GM18526 (cell line): ENCODE measurements around the gene WASF3.

Experiments used
- POLR2A ChIP-seq: IDR thresholded peaks from 3 replicates; pipeline ENCODE4 v1.6.1; 2011; ENCODE audit not compliant: insufficient read length; ENCODE audit errors: extremely low read depth

WASF3 gene

DNA sequence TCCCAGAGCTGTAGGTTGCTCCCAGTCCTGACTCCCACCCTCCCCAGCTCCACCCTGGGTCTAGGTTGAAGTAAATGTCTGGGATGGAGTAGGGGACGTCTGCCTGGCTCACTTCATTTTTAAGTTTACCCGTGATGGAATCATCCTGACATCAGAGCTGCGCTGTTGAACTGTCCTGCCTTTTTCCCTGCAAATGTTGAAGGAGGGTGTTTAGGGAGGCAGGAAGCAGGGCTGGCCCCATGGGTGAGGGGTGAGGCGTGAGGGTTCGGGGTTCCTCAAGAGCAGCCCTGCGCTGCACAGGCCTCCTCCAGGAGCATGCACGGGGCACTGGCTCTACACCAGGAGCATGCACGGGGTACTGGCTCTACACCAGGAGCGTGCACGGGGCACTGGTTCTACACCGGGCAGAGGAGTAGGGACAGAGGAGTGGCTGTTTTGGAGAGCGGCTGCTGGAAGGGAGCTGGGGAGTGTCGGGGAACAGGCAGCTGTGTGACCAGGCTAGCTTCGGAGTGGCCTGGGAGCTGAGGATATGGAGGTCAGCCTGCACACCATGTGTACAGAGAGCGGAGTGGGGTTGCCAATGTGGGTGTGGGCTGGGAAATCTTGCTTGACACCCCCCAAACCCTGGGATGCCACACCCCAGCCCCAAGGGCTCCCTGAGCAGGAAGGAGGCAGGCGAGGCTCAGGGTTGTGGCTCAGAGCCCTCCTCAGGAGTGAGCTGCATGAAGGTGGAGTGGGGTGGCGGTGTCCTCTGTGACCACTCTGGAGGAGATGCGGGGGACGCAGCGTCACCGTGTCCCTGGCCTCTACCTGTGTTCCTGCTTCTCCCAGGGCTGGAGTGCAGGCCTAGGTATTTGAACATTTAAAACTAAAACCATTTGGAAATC lies 139.8 kb downstream of the WASF3 start:
- no peak for TF ChIP-seq POLR2A

DNA sequence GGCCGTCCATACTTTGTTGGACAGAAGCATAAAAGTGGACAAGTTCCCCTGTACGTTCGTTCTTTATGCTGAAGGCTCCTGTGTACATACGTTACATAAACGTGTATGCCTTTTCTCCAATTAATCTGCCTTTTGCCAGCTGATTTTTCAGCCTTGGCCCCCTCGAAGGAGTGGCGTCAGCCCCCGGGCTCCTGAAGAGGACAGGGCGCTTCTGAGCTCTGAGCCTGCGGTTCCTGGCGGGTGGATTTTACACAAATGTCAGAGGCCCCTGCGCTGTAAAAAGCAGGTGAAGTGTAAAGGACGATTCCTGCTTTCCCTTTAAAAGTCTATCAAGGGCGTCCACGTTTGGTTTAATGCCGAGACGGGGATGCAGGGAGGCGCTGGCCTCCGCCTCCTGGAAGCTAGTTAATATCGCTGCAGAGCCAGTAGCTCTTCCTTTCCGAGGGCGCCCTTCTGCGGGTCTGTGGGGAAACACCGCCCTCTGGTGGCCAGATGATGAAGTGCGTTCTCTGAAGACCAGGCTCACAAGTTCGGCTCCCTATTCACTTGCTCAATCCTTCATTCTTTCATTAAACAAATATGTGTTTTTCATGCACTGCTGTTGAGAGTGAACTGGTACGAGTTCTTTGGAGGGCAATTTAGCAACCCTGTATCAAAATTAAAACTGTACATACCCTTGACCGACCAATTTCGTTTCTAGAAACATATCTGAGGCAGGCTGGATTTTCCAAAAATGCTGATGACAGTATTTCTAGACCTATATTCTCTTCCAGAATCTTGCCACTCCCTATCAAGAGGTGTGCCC lies 141.1 kb downstream of the WASF3 start:
- TF ChIP-seq POLR2A, result no peak

DNA sequence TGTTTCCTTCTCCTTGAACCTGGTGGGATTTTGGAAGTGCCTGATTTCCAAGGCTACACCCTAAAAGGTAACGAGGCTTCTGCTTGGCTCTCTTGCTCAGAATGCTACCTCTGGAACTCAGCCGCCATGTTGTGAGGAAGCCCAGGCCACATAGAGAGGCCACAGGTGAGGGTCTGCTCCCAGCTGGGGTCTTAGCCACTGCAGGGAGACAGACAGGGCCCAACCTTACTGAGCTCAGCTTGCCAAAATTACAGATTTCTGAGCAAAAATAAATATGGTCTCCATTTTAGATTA lies 141.7 kb downstream of the WASF3 start:
- no peak for TF ChIP-seq POLR2A

DNA sequence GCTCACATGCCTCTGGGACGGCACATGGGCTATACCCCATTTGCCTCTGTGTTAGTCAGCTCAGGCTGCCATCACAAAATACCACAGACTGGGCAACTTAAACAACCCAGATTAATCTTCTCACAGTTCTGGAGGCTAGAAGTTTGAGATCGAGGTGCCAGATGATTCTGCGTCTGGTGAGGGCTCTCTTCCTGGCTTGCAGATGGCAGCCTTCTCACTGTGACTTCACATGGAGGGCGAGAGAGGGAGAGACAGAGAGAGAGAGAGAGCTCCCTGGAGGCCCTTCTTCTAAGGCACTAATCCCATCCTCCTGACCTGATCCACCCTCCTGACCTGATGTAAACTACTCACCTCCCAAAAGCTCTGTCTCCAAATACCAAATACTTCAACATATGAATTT lies 148.1 kb downstream of the WASF3 start:
- TF ChIP-seq POLR2A, result no peak

DNA sequence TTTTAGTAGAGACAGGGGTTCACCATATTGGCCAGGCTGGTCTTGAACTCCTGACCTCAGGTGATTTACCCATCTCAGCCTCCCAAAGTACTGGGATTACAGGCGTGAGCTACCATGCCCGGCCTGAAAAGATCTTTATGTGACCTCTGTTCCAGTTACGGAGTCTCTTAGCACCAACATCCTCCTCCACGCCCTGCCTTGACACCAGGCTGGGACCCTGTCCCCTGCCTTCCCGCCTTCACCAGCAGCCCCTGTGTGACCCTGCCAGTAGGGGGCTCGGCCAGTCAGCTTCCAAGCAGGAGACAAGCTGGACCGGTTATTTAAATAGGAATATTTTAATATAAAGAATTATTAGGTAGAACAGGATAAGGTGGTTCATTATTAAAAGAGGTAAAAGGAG lies 148.9 kb downstream of the WASF3 start:
- TF ChIP-seq POLR2A, result no peak

DNA sequence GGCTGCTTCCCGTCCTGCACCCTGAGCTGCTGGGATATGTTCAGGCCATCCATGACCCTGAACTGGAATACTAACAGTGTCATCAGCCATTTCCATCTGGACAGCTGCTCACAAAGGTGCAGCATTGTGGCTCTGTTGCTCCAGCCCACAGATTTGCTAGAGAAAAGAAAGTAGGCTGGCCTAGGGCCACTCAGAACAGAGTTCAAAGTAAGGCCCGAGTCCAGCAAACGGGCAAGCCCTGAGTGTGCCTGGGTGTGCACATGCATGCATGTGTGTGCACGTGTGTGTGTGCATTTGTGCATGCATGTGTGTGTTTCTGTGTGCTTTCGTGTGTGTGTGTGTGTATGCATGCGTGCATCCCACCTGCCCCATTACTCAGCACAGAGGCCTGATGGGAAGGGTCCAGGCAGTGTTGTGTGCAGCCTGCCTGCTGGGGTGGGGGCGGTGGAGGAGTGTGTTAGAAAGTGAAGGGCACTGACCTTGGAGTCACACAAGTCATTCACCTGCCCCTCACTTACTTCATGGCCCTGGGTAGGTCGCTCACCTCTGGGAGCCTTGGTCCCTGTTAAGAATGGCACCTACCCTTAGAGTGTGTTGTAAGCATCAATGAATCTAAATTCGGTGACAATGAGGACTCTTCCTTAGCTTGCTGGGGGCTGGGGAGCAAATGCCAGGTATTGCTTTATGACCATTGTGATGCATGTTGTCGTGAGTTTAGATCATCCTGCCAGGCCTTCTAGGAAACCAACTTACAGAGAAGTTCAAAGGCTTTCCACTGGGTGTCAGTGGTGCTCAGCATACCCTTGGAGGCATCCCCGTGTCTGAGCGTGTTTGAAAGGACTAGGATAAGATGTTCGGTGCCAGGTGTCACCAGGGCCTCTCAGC lies 149.9 kb downstream of the WASF3 start:
- no peak for TF ChIP-seq POLR2A

DNA sequence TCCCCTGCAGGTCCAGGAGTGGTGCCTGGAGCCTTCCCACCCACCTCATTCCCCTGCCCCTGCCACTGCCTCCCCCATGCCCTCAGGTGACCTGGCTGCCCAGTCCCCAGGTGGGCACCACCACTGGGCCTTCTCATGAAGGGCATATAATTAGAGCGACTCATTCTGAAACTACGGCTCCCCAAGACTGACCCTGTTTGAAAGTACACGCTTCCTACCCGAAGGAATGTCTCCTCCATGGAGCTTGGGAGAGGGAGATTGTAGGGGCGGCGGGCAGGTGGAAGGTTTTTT lies 150.5 kb downstream of the WASF3 start:
- no peak for TF ChIP-seq POLR2A

DNA sequence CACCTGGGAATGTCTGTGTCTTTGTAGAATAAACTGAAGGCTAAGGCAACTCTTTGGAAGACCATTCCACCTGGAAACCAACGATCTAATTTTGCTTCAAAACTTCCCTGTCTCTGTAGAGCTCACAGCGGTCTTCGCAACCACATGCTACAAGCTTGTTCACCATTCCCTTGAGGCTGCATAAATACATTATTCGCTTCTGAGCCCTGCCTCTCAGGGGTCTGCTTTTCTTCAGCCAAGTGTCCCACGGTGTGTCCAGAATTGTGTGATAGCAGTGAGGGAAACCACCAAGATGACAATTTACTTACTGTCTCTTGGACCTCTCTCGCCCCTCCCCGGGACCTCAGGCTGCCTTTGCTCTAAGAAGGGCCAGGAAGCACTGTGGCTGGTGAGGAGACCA lies 152.0 kb downstream of the WASF3 start:
- TF ChIP-seq POLR2A, result no peak

DNA sequence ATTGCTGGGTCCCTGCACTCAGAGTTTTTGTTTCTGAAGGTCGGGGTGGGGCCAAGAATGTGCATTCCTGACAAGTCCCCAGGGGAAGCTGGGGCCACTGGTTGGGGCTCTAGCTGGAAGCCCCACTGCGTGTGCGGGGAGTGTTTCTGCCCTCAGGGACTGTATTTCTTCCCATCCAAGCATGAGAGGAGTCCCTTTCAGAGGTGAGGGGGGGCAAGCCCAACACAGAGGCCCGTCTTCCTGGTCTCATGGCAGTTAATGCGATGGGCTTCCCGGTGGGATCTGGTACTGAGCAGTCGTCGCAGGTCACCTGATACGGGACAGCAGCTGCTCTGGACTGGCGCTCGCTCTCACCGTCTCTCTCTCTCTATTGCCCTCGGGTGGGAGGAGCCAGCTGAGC lies 152.7 kb downstream of the WASF3 start:
- no peak for TF ChIP-seq POLR2A

DNA sequence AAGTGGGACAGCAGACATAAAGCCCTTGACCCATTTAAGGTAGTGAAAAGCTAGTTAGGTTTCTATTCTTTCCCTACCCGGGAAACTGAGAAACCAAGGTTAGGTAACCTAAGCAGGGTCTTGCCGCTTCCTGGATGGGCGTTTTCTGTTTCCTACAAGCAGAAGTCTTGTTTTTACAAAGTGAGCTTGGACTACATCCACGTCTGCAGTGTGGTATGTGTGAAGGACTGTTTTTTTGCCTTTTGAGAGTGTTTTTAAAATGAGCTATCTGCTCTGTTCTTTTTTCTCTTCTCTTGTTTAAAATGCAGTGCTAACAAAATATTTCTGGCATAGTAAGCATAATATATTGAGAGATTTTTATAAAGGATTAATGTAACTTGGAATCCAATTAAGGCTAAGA lies 153.7 kb downstream of the WASF3 start:
- TF ChIP-seq POLR2A, result no peak

DNA sequence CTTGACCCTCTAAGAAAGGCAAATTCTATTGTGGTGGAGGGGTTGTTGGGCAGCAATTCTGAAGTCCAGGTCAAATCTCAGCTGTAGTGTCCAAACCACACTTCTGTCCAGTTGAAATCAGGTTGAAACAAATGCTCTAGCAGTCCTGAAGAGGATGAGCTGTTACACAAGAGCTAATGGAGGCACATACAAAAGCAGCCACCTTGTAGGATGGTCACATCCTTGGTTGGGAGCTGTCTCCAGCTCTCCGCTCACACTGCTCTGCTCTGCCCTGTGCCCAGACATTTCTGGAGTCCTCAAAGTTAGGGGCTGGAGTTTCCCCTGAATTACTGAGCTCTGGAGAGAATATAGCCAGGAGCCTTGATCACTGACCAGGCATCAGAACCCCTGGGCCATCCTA lies 155.9 kb downstream of the WASF3 start:
- no peak for TF ChIP-seq POLR2A

DNA sequence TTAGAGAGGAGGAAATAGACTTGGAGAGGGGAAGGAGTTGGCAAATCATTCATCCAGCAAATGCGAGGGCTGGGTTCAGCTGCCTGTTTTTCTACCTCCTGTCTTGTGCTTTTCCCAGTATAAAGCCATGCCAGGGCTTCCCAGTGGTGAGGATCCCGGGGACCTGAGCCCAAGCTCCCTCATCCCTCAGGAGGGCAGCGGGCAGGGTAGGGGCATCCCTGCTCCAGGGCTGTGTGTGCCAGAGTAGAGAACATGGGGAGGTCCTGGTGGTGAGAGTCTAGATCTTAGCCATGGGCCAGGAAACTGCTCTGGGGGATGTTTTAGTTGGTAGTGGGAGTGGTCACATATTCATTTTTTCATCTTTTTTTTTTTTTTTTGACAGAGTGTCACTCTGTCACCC lies 159.5 kb downstream of the WASF3 start:
- no peak for TF ChIP-seq POLR2A

DNA sequence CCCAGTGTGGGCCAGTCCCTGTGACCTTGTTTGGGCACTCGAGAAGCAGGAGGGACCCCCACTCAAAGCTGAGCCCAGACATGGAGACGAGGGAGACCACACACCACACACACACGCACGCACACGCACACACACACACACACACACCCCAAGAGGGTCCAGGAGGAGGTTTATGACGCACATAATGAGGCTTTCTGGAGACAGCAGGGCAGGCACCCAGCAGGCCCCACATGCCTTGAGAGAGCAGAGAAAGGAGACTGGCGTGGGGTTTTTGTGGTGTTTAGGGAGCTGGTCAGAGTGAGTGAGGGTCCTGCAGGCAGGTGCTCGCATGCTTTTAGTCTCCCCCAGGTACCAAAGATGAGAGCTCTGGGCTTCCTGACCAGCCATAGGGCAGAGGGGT lies 160.7 kb downstream of the WASF3 start:
- no peak for TF ChIP-seq POLR2A

DNA sequence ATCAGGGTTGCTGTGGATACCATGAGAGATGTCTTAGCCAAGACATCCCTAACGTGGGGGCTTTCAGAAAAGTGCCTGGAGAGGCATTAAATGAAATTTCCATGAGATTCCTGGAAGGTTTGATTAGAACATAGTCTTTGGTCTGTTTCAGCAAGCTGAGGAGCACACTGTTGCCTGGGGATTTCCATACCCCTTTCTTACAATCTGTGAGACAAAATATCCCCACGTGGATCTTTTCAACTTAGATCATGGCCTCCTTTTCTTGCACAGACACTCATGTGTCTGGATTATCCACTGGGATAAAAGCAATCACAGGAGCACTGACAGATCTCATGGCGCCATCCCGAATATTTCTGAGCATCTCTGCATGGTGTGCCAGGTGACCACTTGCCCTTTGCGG lies 161.4 kb downstream of the WASF3 start:
- no peak for TF ChIP-seq POLR2A

DNA sequence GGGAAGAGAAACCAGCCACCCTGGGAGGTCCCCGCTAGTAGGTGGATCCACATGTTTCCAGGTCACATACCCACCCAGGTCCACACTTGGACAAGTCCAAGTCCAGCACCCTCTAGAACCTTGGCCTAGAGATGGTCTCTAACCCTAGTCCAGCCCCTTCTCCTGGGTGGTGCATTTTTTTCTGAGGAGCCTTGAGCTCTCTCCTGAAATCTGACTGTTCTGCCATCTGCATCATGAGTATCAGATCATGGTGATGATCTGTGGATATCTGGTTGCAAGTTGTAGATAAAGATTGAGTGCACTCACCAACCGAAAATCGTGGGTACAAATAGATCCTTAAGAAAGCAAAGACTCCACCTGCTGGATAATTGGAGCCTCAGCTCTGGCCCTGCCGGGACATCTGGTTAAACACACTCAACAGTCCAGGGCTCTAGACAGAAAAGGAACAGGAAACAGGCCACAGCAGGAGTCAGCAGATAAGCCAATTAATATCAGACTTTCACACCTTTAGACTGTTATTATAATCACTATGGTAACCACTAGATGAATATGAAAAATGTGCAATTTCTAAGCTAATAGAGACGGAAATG lies 162.0 kb downstream of the WASF3 start:
- no peak for TF ChIP-seq POLR2A
